Measurements from ENCODE around the gene USP37. TPM values are rescaled to one million over a fixed set of nuclear protein-coding genes. Genes with fewer than 3 reads are reported as not detected.
A peak's percentile ranks its signal among the peaks of the same experiment; 100 is the strongest.

Gene USP37
- polyA plus RNA-seq, 3 donors, result 2.7 to 4.9 (median 2.7) TPM

DNA sequence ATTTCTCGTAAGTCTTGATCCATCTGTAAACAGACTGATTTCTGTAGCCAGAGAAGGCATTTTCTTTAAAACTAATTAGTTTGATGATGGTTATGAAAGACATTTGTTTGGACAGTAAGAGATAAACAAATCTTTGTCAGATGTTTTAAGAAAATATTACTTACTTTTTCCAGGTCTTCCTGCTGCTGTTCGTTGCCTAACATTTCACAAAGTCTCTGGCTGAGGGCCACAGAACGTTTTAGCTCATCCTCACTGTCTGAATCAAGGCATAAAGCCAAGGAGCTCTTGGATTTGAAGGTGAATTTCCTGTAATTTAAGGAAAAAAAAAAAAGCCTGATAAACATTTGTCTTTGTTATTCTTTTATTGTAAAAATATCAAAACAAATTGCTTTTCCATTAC is 91.5 kb downstream of the USP37 start:
- Histone ChIP-seq H2AFZ (ENCODE audit: insufficient read depth, low read depth, low read length, poor library complexity, severe bottlenecking) (no peak overlapping the region), H4K20me1 (ENCODE audit: insufficient read depth, low read length) (no peaks in the 10 kb centered on the region), H3K4me1 (ENCODE audit: control insufficient read depth in 1 of 2, insufficient read depth in 2 of 2, low read length in 2 of 2) (peaks cover 17 to 18% of the 10 kb centered on the region in 2 donors), H3K27me3 (ENCODE audit: control insufficient read depth in 2 of 2, insufficient read depth in 2 of 2, low read length in 2 of 2) (no peaks in the 10 kb centered on the region), H3K4me3 (replicated peaks in 1 of 3; ENCODE audit: low read depth in 2 of 3, low read length in 3 of 3) (no peak overlapping the region), H3K36me3 (replicated peaks in 1 of 2; ENCODE audit: control insufficient read depth in 1 of 2, insufficient read depth in 2 of 2, low read length in 2 of 2) (peaks cover 14 to 61% of the 10 kb centered on the region in 2 donors), H3K27ac (ENCODE audit: low read depth in 1 of 2, low read length in 2 of 2) (no peak overlapping the region), H3K79me2 (ENCODE audit: insufficient read depth, low read length) (no peaks in the 10 kb centered on the region), H3K9ac (ENCODE audit: insufficient read depth, low read length, poor library complexity, severe bottlenecking) (no peak overlapping the region), H3K9me3 (replicated peaks in 1 of 2; ENCODE audit: control insufficient read depth in 1 of 2, insufficient read depth in 1 of 2, low read length in 2 of 2) (no peaks in the 10 kb centered on the region), H3K4me2 (replicated peaks; ENCODE audit: extremely low read depth, low read length, poor library complexity, severe bottlenecking) (no peak overlapping the region)
- H3K27me3 Mint-ChIP-seq (ENCODE audit: low read depth in 3 of 3), result peaks cover 0 to under 1% (median 0%) of the 10 kb centered on the region in 3 donors
- TF ChIP-seq, protein P1, sequence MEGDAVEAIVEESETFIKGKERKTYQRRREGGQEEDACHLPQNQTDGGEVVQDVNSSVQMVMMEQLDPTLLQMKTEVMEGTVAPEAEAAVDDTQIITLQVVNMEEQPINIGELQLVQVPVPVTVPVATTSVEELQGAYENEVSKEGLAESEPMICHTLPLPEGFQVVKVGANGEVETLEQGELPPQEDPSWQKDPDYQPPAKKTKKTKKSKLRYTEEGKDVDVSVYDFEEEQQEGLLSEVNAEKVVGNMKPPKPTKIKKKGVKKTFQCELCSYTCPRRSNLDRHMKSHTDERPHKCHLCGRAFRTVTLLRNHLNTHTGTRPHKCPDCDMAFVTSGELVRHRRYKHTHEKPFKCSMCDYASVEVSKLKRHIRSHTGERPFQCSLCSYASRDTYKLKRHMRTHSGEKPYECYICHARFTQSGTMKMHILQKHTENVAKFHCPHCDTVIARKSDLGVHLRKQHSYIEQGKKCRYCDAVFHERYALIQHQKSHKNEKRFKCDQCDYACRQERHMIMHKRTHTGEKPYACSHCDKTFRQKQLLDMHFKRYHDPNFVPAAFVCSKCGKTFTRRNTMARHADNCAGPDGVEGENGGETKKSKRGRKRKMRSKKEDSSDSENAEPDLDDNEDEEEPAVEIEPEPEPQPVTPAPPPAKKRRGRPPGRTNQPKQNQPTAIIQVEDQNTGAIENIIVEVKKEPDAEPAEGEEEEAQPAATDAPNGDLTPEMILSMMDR (IDR thresholded peaks at IDR 0.05), result no peak
- no peak for DNase-seq
- peaks cover 35 to 36% of the 10 kb centered on the region in 2 donors for H3K36me3 Mint-ChIP-seq
- H3K4me3 Mint-ChIP-seq, result no peak overlapping the region
- H3K4me1 Mint-ChIP-seq, result peaks cover 22% of the 10 kb centered on the region
- H3K9me3 Mint-ChIP-seq, result no peaks in the 10 kb centered on the region
- no peak overlapping the region for H3K27ac Mint-ChIP-seq
- WGBS (ENCODE audit: insufficient coverage), result no CpG with 5 or more reads among the region's 3 CpGs
- intact Hi-C loops (cut with micrococcal nuclease), result loop anchor here in 1 of 2 donors (5.0 to 10.0 kb wide), 2 partner anchors 292 to 679 kb away; no protein-coding TSS in a partner anchor

DNA sequence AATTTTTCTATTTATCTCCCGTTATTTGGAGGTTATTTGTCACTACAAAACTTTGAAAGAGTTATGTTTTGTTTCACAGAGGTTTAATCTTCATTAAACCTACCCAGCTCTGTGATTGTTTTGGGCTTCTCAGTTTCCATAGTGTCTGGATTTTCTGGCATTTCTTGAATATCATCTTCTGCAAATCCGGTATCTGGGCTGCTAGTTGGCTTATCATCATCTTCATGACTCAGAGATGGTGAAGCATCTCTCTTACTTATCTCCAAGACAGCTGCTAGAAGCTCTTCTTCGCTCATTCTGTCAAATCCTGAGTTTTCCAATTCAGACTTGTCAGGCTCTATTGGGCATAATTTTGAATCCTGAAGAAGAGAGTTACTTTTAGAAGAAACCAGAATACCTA is 93.6 kb downstream of the USP37 start:
- no peak for DNase-seq
- peaks cover 33% of the 10 kb centered on the region for H3K4me1 Mint-ChIP-seq
- H4K20me1 ChIP-seq (ENCODE audit: insufficient read depth, low read length), result no peaks in the 10 kb centered on the region
- no peaks in the 10 kb centered on the region for H3K27me3 ChIP-seq (ENCODE audit: control insufficient read depth in 2 of 2, insufficient read depth in 2 of 2, low read length in 2 of 2)
- H3K36me3 Mint-ChIP-seq, result peaks cover 28 to 41% of the 10 kb centered on the region in 2 donors
- peaks cover 0 to 3% (median 0%) of the 10 kb centered on the region in 3 donors for H3K27me3 Mint-ChIP-seq (ENCODE audit: low read depth in 3 of 3)
- no peak overlapping the region for H3K27ac ChIP-seq (ENCODE audit: low read depth in 1 of 2, low read length in 2 of 2)
- no peak overlapping the region for H3K4me2 ChIP-seq (replicated peaks; ENCODE audit: extremely low read depth, low read length, poor library complexity, severe bottlenecking)
- H3K4me3 Mint-ChIP-seq, result no peak overlapping the region
- TF ChIP-seq, protein P1 (IDR thresholded peaks at IDR 0.05), result no peak
- no peak overlapping the region for H3K4me3 ChIP-seq (replicated peaks in 1 of 3; ENCODE audit: low read depth in 2 of 3, low read length in 3 of 3)
- H3K27ac Mint-ChIP-seq, result peak overlapping the region in 1 of 7 donors; percentile 42
- peaks cover 30 to 31% of the 10 kb centered on the region in 2 donors for H3K4me1 ChIP-seq (ENCODE audit: control insufficient read depth in 1 of 2, insufficient read depth in 2 of 2, low read length in 2 of 2)
- H3K79me2 ChIP-seq (ENCODE audit: insufficient read depth, low read length), result no peaks in the 10 kb centered on the region
- H3K9me3 Mint-ChIP-seq, result no peaks in the 10 kb centered on the region
- peaks cover 12 to 46% of the 10 kb centered on the region in 2 donors for H3K36me3 ChIP-seq (replicated peaks in 1 of 2; ENCODE audit: control insufficient read depth in 1 of 2, insufficient read depth in 2 of 2, low read length in 2 of 2)
- no peak overlapping the region for H3K9ac ChIP-seq (ENCODE audit: insufficient read depth, low read length, poor library complexity, severe bottlenecking)
- no peaks in the 10 kb centered on the region for H3K9me3 ChIP-seq (replicated peaks in 1 of 2; ENCODE audit: control insufficient read depth in 1 of 2, insufficient read depth in 1 of 2, low read length in 2 of 2)
- intact Hi-C loops (cut with micrococcal nuclease), result loop anchor here in 1 of 2 donors (10.0 kb wide), 1 partner anchor 290 kb away; no protein-coding TSS in a partner anchor
- H2AFZ ChIP-seq (ENCODE audit: insufficient read depth, low read depth, low read length, poor library complexity, severe bottlenecking), result no peak overlapping the region
- WGBS (ENCODE audit: insufficient coverage), result no CpG with 5 or more reads among the region's 3 CpGs
